ENCODE data around the gene UTRN.

The UTRN gene

DNA sequence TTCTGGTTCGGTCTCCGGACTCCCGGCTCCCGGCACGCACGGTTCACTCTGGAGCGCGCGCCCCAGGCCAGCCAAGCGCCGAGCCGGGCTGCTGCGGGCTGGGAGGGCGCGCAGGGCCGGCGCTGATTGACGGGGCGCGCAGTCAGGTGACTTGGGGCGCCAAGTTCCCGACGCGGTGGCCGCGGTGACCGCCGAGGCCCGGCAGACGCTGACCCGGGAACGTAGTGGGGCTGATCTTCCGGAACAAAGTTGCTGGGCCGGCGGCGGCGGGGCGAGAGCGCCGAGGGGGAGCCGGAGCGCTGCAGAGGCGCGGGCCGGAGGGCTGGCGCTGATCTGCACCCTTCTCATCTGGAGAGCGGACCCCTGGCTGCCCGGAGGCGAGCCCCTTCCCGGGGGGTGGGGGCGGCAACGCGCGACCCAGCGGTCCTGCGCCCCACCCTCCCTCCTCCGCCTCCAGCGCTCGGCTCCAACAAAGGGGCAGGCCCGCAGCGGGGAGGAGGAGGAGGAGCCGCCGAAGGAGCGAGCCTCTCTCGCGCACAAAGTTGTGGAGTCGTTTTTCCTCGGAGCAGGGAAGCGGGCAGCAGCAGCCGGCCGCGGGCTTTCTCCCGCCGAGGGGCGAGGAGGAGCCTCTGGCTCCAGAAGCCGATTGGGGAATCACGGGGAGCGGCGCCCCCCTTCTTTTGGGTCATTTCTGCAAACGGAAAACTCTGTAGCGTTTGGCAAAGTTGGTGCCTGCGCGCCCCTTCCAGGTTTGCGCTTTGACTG is at the start of gene UTRN:
TSS of gene UTRN (plus strand) at position 553 of the 765 bp plus-strand sequence. CDS start 6,494 bp downstream, outside the sequence.
- DNase-seq = peak; percentile 46

DNA sequence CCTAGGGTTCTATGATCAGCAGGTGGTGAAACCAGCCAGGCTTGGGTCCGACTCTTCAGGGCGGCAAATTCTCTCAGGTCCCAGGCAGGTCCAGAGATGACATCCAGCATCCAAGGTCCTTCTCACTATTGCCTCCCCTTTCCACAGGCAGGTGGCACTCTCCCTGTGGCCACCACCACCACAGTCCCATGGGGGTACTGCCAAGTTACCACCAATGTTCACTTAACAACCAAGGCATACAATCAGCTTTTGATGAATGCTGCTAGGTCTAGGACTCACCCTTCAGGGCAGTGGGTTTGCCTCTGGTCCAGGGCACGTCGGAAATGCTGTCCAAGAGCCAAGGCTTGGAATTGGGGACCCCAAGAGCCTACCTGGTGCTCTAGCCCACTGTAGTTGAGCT is 40.4 kb upstream of the UTRN start:
- no peak for DNase-seq

DNA sequence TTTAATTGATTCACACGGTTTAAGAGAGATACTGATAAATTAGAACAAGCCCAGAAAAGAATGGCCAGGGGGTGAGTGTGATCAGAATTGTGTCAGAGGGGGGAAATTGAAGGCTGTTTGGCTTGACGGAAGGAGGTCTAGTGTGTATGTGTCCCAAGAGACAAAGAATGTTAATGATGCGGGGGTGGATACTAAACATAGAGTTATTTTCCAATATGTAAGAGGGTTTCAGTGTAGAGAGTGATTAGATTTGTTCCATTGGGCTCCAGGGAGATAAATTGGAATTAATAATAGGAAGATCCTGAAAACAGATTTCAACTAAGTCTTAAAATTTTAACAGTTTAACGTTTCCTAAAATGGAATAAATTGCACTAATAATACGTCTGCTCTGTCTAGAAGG is 38.1 kb upstream of the UTRN start:
- DNase-seq = no peak

DNA sequence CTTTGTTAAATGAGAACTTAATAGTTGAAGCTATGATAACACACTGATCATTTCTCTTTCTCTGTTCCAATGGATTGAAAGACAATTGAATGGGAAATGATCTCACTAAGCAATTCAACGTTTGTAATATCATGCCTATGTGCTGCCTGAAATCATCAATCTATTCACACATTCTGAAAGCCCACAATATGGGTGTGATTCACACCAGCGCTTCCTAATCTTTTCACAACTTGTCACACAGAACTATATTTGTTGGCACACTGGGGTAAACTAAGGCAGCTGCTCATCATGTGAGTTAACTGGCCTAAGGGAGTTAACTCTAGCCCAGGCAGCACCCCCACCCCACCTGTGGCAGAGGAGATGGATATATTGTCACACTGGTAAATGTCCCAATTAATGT is 37.1 kb upstream of the UTRN start:
- DNase-seq = peak; percentile 4

DNA sequence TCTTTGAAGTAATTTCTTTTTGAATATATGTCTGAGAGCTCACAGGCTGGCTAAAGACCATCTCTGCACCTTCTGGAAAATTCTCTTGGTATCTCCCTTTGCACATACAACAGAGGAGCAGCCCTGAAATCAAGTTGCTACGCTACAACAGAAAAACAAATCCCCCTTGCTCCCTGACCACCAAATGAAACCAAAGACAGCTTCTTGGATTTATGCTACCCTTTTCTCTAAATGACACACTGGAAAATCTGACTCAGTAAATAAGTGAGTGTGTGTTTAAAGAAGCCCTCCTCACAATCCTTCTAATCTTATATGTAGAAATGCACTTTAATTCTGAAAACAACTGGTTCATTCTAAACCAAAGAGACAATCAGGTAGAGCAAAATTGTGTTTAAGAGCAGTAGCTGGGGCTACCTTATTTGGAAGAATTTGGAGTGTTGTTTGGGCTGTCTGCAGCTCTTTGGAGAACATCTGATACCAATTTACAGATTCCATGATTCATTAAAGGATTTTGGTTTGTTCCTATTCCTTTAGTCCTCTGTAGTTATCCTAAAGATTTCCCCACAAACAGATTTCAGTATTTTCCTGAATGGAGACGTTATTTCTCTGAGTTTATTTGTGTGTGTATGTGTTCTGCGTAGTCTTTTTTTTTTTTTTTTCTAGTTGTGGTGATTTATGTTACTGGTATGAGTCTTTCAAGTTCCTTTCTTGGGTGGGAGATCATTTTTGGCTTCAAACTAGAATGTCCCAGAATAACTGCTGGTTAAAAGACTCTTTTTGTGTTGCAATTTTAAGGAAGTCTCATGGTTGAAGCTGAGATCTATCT is 36.4 kb upstream of the UTRN start:
- no peak for DNase-seq

DNA sequence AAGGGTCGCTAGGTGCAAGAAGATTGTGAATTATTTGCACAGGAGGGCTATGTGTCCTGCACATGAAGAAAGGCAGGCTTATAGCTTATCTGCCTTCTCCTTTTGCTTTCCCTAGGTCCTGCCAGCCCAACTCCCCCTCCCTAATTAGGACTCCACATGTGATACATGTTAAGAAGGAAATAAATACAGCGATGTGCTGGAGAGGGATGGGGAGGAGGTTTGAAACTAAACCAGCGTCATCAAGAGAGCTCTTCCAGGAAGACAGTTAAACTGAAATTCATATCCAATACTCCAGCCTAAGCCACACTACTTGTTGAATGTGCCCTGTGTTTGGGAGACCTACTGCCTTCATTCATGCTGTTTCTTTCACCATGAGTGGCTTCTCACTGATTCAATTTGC is 34.9 kb upstream of the UTRN start:
- DNase-seq = no peak

DNA sequence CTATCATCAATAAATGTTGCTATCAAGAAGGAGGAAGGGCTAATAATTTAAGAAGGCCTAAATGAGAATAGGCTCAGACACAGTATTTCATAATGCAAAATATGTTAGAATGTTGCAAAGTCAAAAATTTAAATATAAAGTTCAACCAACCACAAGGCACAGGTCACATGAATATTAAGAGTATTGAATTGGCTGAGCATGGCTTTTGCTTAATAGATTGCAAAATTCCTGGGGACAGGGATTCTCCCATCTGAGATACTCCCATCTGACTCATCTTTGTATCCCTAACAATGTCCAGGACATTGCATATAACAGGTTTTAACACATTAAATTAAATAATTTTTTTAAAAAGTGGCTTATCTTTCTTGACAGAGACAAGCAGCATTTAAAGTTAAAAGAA is 32.9 kb upstream of the UTRN start:
- DNase-seq = no peak

DNA sequence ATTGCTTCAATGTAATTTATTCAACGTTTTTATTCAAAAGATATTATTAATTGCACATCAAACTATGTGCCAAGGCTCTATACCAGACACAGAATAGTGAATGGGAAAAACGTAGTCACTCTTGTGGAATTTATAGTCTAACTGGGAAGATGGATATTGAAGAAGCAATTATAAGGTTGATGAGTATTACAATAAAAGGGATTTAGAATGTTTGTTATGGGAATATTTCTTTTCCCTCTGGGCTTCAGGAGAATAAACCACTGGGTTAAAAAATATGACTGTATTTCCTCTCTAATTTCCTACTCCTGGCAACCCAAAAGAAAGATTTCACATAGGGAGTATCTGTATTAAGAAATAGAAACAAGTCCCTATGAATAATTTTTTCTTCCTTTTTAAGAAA is 25.1 kb upstream of the UTRN start:
- no peak for DNase-seq

DNA sequence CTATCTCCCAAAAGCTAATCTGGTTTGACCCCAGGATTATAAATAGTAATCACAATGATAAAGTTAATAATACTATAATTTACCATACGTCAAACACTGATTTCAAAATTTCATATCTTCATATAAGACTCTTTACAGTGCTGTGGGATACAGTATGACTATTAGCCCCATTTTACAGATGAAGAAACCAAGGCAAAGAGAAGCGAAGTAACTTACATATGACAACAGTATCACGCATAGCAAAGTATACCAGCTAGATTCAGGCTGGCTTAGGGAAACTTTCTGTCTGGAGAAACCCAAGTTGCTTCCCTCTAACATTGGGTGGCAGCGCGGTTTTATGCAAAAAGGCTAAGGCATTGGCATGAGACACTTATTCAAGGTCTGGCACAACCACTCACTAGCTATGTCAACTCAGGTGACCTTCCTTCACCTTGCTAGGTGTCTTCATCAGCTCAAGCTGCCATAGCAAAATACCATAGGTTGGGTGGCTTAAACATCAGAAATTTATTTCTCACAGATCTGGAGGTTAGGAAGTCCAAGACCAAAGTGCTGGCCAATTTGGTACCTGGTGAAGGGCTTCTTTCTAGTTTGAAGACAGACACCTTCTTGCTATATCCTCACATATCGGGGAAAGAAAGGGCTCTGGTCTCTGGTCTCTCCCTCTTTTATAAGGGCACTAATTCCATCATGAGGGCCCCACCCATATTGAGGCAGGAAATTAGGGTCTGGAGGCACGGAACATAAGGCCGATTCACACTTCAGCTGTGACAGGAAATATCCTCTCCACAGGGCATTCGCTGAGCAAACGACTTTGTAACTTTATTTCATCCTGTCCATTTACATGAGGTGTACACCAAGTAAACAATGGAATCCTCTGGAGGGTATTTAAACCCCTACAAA is 22.4 kb upstream of the UTRN start:
- DNase-seq = peak; percentile 12

DNA sequence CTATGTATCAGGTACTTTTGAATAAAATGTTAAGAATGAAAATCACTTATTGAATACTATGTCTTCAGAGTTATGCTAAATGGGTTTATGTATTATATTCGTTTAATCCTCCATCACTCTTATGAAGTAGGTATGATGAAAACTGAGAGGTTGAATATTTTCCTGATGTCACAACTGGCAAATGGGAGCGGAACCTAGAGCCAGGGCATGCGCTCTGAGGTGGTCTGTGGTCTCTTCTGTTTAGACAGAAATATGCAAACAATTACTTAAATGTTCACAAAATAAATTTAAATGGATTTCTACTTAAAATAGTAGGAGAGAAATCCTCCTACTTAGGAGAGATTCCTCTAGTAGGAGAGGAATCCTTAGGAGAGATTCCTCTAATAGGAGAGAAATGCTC is 21.3 kb upstream of the UTRN start:
- no peak for DNase-seq

DNA sequence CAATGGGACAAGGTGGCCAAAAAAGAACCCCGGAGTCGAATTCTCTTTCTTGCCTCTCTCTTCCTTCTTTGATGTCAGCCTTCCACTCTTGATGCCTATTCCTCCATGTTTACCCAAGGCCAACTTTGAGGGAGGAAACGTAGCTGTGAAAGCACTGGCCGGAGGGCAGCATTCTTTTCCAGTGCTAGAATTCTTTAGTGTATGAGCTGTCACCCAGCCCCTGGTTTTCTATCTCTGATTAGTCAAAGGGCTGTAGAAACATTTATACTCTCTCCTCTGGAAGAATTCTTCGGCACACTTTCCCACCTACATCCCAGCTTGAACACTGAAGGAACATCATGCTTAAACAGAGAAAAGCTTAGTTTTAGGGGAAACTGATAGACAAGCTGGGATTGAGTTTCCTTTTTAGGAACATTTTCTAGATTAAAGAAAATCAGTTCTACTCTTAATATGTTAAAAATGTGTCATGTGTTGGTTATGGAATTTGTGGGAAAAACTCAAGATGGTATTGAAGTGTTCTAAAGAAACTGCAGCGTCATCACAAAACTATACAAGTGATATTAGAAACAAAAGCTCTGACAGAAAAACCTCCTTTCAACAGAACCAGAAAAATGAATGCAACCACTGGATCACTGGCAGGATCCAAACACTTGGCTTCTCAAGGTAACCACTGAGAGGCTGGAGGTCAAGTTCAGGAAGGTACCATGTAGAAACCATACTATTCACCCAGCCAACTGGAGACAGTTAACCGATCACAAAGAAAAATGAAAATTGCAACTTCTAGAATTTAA is 20.7 kb upstream of the UTRN start:
- no peak for DNase-seq

DNA sequence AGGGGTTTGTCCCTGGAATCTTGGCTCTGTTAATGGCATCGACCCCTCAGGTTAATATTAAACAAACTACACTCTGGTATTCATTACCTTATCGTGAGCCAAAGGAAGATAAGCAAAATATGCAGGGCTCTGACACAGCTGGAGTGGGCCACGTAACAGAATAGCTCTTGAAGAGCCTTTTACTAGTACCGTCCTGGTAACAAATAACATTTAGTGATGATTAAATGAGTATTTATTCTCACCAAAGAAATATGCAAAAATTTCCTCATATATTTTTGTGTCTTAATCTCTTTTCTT is 20.1 kb upstream of the UTRN start:
- DNase-seq = no peak

DNA sequence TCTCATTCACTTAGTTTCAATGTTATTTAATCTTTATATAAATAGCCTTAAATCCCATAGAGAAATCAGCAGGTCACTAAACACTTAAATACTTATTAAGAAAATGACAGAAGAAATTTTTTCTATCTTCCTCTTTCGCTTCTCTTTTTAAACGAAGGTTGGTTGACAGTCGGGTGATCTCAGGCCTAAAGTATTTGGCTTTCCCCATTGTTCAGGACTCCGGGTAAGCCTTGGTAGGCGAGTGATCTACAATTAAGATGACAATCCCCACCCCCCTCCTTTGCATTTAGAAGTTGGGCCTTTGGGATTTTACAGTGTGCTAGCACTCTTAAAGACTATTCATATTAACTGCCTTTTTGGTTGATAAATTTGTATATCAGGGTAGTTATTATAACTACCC is 19.7 kb upstream of the UTRN start:
- DNase-seq = no peak

DNA sequence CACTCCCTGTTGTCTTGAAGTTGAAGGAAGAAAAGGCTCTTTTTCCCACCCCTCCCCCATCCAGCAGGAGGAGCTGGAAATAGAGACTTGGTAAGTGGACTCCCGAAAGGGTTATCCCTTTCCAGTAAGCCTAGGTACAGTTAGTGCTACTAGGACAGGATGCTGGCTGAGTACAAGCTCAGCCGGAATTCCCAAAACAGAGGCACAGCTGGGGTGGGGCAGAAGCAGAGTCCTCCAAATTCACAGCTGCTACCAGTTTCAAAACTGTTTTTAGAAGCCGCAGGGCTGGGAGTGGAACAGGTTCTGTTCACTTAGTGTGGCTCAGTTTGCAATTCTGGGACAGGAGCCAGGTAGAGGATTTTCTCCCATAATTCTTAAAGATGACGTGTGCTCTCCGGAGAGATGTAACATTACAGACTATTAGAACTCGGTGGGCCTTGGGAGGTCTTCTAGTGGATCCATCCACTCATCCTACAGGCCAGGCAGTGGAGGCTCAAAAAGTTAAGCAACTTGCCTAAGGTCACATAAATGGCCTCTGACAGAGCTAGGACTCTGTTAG is 19.0 kb upstream of the UTRN start:
- DNase-seq = no peak

DNA sequence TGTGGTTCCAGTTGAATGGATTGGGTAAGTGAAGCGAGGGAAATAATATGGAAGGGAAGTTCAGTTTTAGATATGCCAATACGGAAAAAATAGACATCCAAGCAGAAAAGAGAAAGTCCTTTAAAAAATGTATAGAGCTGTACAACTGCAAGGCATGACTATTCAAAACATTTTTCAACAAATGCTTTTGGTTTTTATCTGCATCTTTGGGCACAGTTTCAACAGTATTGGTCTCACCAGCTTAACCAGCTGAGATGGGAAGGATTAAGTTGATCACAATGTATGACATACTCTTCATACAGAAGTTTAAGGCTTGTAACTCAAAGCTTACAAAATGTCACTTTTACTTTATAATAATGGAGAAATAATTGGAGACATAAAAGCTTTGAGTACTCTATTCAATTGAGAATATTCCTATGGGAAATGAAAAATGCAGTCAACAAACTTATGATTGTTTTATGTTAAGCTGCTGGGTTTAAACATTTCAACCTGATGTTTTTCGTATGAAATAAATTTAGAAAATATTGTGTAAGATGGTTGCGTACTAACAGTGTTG is 16.3 kb upstream of the UTRN start:
- DNase-seq = no peak

DNA sequence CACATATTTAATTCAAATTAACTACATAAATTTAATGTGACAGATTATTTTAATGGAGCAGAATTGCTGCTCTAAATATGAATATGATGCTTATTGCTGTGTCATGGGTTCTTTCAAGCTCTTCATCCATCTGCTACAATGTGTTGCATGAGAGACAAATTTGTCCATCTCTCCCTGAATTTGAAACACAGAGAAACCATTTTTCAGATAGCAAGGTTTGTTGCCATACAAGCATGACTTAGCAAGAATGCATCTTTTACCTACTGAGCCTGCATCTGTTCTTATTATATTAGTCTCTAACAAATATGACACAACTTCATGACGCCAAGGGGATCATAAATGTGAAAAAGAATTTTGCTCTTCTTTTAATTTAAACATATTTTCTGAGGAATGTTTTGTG is 8.0 kb upstream of the UTRN start:
- no peak for DNase-seq

DNA sequence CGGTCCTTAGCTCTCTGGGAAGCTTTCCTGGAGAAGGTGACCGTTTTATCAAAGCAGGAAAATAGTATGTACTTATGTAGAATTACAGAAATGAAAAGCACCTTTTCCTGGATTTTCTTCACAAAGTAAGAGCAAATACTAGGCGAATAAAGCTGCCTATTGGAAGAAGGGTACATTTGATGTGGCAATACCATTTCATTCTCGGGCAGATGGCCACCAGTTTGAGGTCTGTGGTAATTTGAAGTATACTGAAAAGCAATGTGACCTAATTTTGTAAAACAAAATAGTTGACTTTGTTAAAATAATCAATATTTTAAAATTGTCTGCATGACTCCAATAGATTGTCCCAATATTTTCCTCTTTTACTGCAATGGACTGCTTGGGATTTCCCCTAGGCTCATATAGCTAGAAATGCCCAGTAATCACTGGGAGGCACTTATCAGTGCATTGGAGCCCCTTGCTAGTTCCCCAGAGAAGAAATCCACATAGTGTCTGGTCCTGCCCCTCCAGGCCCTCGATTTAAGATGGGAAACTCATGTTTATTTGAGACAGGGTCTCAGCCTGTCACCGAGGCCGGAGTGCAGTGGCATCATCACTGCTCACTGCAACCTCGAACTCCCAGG is 7.4 kb upstream of the UTRN start:
- DNase-seq = no peak

DNA sequence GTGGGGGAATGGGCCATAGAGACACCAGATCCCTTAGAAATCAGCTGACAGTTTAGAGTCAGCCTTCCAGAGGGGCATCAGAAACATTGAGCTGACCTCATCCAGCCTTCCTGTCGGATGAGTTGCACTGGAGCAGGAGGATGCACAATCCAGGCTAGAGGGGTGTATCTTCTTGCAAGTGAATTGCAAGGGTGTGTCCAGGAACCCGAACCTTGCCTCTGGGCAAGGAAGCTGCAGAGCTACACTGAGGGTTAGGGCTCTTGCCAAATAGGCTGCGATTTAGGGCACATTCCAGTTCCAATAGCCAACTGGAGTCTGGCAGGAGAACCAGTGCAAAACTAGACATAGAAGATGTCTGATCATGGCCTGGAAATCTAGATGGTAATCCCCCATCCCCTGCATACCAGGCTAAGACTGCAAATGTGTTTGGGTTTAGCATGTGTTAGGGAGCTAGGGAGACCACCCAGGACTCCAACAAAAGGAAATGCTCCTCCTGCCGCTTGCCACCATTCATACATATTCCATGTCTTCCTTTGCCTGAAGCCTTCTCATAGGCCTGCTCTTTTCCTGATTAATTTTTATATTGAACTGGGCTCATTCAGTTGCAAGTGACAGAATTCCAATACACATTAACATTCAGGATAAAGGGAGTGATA is 6.3 kb upstream of the UTRN start:
- DNase-seq = no peak

DNA sequence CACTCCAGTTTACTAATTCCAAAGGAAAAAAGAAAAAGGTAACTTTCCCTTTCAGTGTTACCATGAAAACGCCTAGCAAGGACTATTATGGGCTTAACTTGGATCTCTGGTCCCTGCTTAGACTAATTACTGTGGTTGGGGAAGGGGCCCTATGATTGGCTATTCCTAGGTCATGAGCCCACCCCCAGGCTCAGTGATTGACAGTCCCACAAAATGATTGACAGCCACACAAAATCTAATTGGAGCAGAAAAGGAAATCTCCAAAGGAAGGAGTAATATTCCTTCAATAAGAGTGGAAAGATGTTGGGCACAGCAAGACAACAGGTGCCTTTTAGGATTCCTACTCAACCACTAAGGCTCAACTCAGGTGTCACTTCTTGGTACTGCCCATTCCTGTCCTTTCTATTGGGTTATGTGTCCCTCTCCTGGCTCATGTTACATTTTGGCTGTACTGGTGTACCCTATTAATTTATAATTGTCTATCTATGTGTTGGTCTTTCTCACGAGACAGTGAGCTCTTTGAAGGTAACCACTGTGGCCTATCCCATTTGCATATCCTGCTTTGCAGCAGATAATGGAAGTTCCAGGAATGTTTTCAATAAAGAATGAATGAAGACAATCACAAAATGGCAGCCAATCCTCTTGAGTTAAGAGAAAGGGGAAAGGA is 5.5 kb upstream of the UTRN start:
- no peak for DNase-seq
